SK-N-SH (cell line): ENCODE results near the gene EFS. TPM values are rescaled to one million over a fixed set of nuclear protein-coding genes. Genes with fewer than 3 reads are reported as not detected.
A peak's percentile ranks its signal among the peaks of the same experiment; 100 is the strongest.

Experiments
- CTCF ChIA-PET: fragments of 300-600, 350-600 bp; formaldehyde crosslinking; extraction: SDS; loops from one replicate; lab custom pipeline; 2021; lab: Yijun Ruan, JAX
- POLR2A ChIA-PET: fragments of 350-600 bp; sonication (Branson Sonifier 250); formaldehyde crosslinking; extraction: SDS; loops from one replicate; lab custom pipeline; 2020; ENCODE audit warnings: antibody characterized with exemption, inconsistent platforms; lab: Yijun Ruan, JAX
- DNase-seq: peaks from one replicate; pipeline ENCODE4 v3.0.0; 2012
- H2AFZ ChIP-seq: fragments of 200-600 bp; sonication (generic); 2 replicates; pipeline ENCODE4 v1.8.1; 2016; ENCODE audit warnings: antibody characterized with exemption, mild to moderate bottlenecking, low read depth
- H3F3A ChIP-seq: fragments of 200-600 bp; sonication (generic); replicated peaks from 2 replicates; pipeline ENCODE3; 2016; ENCODE audit warnings: antibody characterized with exemption, mild to moderate bottlenecking; ENCODE audit not compliant: insufficient read depth
- H3K27ac ChIP-seq, 2 experiments: fragments of 200-500 bp in 1 of 2; fragments of 200-600 bp in 1 of 2; sonication (Bioruptor generic) in 1 of 2; sonication (generic), shearing (Covaris generic) in 1 of 2; 2 replicates each; pipeline versions ENCODE4 v1.5.1 to v1.6.1; 2014 to 2016; ENCODE audit warnings: low read depth in 2 of 2, inconsistent platforms in 1 of 2, low read length in 1 of 2, mild to moderate bottlenecking in 1 of 2, mixed read lengths in 1 of 2
- H3K27me3 ChIP-seq: fragments of 200-600 bp; sonication (generic), shearing (Covaris generic); 2 replicates; pipeline ENCODE4 v1.6.1; 2016; ENCODE audit warnings: mixed run types; ENCODE audit not compliant: insufficient read depth
- H3K36me3 ChIP-seq, 2 experiments: fragments of 200-500 bp in 1 of 2; fragments of 200-600 bp in 1 of 2; sonication (Bioruptor generic) in 1 of 2; sonication (generic) in 1 of 2; replicated peaks in 1 of 2; 2 replicates each; pipeline versions ENCODE3 to v1.5.1; 2014 to 2016; ENCODE audit warnings: low read length in 1 of 2, mild to moderate bottlenecking in 1 of 2; ENCODE audit not compliant: insufficient read depth in 2 of 2, control insufficient read depth in 1 of 2
- H3K4me1 ChIP-seq, 2 experiments: fragments of 200-500 bp in 1 of 2; fragments of 200-600 bp in 1 of 2; sonication (Bioruptor generic) in 1 of 2; sonication (generic), shearing (Covaris generic) in 1 of 2; 2 replicates each; pipeline versions ENCODE4 v1.5.1 to v1.6.1; 2014 to 2016; ENCODE audit warnings: low read depth in 1 of 2, low read length in 1 of 2, mixed run types in 1 of 2; ENCODE audit not compliant: insufficient read depth in 2 of 2, control insufficient read depth in 1 of 2
- H3K4me2 ChIP-seq: fragments of 200-600 bp; sonication (generic), shearing (Covaris generic); 2 replicates; pipeline ENCODE4 v1.6.1; 2017; ENCODE audit warnings: mixed run types
- H3K4me3 ChIP-seq, 2 experiments: fragments of 200-500 bp in 1 of 2; fragments of 200-600 bp in 1 of 2; sonication (Bioruptor generic) in 1 of 2; sonication (generic), shearing (Covaris generic) in 1 of 2; 2 replicates each; pipeline versions ENCODE4 v1.5.1 to v1.8.1; 2014 to 2016; ENCODE audit warnings: low read depth in 2 of 2, inconsistent platforms in 1 of 2, low read length in 1 of 2, mild to moderate bottlenecking in 1 of 2, mixed read lengths in 1 of 2, moderate library complexity in 1 of 2
- H3K79me2 ChIP-seq: fragments of 200-600 bp; sonication (generic); 2 replicates; pipeline ENCODE4 v1.8.1; 2017; ENCODE audit warnings: mild to moderate bottlenecking; ENCODE audit not compliant: insufficient read depth
- H3K9ac ChIP-seq: fragments of 200-600 bp; sonication (generic); 2 replicates; pipeline ENCODE4 v1.6.1; 2017; ENCODE audit warnings: mixed run types
- H3K9me2 ChIP-seq: fragments of 200-600 bp; sonication (generic); 2 replicates; pipeline ENCODE4 v1.6.1; 2017; ENCODE audit warnings: mixed run types
- H3K9me3 ChIP-seq: fragments of 200-600 bp; sonication (generic); 2 replicates; pipeline ENCODE4 v1.6.1; 2017; ENCODE audit warnings: mixed run types, mild to moderate bottlenecking, moderate library complexity
- H4K20me1 ChIP-seq: fragments of 200-600 bp; sonication (generic); 2 replicates; pipeline ENCODE4 v1.6.1; 2017; ENCODE audit warnings: mild to moderate bottlenecking, mixed run types; ENCODE audit not compliant: insufficient read depth
- EP300 ChIP-seq, 2 experiments: IDR thresholded peaks; 2 replicates each; pipeline versions ENCODE4 v1.4.0 to v1.6.1; 2012; ENCODE audit warnings: borderline replicate concordance in 1 of 2, low read depth in 1 of 2, low read length in 1 of 2
- EZH2phosphoT487 ChIP-seq: fragments of 200-600 bp; sonication (generic); IDR thresholded peaks from 2 replicates; pipeline ENCODE4 v1.6.1; 2017; ENCODE audit warnings: low read depth, mixed run types, mild to moderate bottlenecking, antibody characterized with exemption, moderate library complexity, borderline replicate concordance
- GATA2 ChIP-seq: sonication (generic); formaldehyde crosslinking; IDR thresholded peaks from 2 replicates; pipeline ENCODE4 v1.5.0; 2020; ENCODE audit warnings: mild to moderate bottlenecking, missing genetic modification reagents
- MEF2A ChIP-seq: IDR thresholded peaks from 2 replicates; pipeline ENCODE4 v1.4.0; 2012; ENCODE audit warnings: low read depth, borderline replicate concordance
- NFIC ChIP-seq: IDR thresholded peaks from 2 replicates; pipeline ENCODE4 v1.4.0; 2012; ENCODE audit warnings: borderline replicate concordance
- RFX5 ChIP-seq: IDR thresholded peaks from 2 replicates; pipeline ENCODE4 v1.6.1; 2012; ENCODE audit warnings: mild to moderate bottlenecking, improper control_type of control experiment, low read length
- SMC3 ChIP-seq: IDR thresholded peaks from 2 replicates; pipeline ENCODE4 v1.6.1; 2012; ENCODE audit warnings: low read depth, low read length, improper control_type of control experiment
- TAF1 ChIP-seq: IDR thresholded peaks from 2 replicates; pipeline ENCODE4 v1.6.1; 2012; ENCODE audit warnings: low read depth, mild to moderate bottlenecking, low read length, moderate library complexity, borderline replicate concordance
- TEAD4 ChIP-seq: IDR thresholded peaks from 2 replicates; pipeline ENCODE4 v1.4.0; 2012; ENCODE audit warnings: mild to moderate bottlenecking, borderline replicate concordance; ENCODE audit not compliant: insufficient read depth
- USF1 ChIP-seq: IDR thresholded peaks from 2 replicates; pipeline ENCODE4 v1.4.0; 2012; ENCODE audit warnings: low read depth, borderline replicate concordance
- USF2 ChIP-seq: fragments of 150-350 bp; IDR thresholded peaks from 2 replicates; pipeline ENCODE4 v1.6.1; 2017; ENCODE audit warnings: antibody characterized with exemption, low read length, low read depth, borderline replicate concordance
- YY1 ChIP-seq: IDR thresholded peaks from 2 replicates; pipeline ENCODE4 v1.4.0; 2012; ENCODE audit warnings: low read depth, mild to moderate bottlenecking
- WGBS: methylation state at CpG from one replicate; pipeline ENCODE4 v1.1.6; 2017; ENCODE audit warnings: low lambda C conversion rate; 5-methylcytosine and 5-hydroxymethylcytosine counted together
- polyA plus RNA-seq, 3 experiments: library from polyadenylated mRNA; depleted of rRNA; stranded (reverse); fragments of >200 nt; gene quantifications; 2 replicates each; pipeline ENCODE4 v1.2.3, GENCODE V29; 2012
- TF ChIP-seq, protein P1 (sequence below): IDR thresholded peaks from 2 replicates; pipeline ENCODE4 v1.6.1; 2012; ENCODE audit warnings: mild to moderate bottlenecking, low read depth, low read length, moderate library complexity
- TF ChIP-seq, protein P2 (sequence below): IDR thresholded peaks from 2 replicates; pipeline ENCODE4 v1.4.0; 2012; ENCODE audit warnings: low read depth, borderline replicate concordance
- TF ChIP-seq, protein P3 (sequence below): IDR thresholded peaks from 2 replicates; pipeline ENCODE4; 2012

The EFS gene
- polyA plus RNA-seq, 1 of the 3 experiments (the other 2 are of a cell fraction) = 4.4 TPM

- CTCF ChIA-PET = interaction anchor here (0.9 to 3.6 kb wide), 6 partner anchors 13 to 58 kb away, joined by 3 to 12 read pairs (median 4); partner anchors contain the start of genes EFS, HOMEZ and PABPN1
- H3K4me1 ChIP-seq = peaks cover 13 to 31% of the 10 kb centered on the region in 2 experiments
- peaks cover 21% of the 10 kb centered on the region for H3F3A ChIP-seq
- H4K20me1 ChIP-seq = peaks cover 12% of the 10 kb centered on the region; the same call in 1 of the 2 replicates
- peak overlapping the region; percentile 76 to 91 for H3K27ac ChIP-seq
- H3K79me2 ChIP-seq = peaks cover 57% of the 10 kb centered on the region
- no peaks in the 10 kb centered on the region for H3K9me2 ChIP-seq
- TF ChIP-seq YY1 = no peak
- H3K4me2 ChIP-seq = peak overlapping the region; percentile 96
- no peak for DNase-seq
- H3K4me3 ChIP-seq = peak overlapping the region; percentile 93 to 97
- no peak overlapping the region for H2AFZ ChIP-seq
- peak overlapping the region; percentile 95 for H3K9ac ChIP-seq
- H3K36me3 ChIP-seq = peaks cover 28 to 32% of the 10 kb centered on the region in 2 experiments
- no peaks in the 10 kb centered on the region for H3K9me3 ChIP-seq
- POLR2A ChIA-PET = interaction anchor here (0.7 to 3.9 kb wide), 3 partner anchors 14 to 59 kb away, joined by 3 to 34 read pairs (median 4); partner anchors contain the start of genes HOMEZ and PABPN1
- 5% methylated on average over 5 of the region's 5 CpGs for WGBS
- H3K27me3 ChIP-seq = no peaks in the 10 kb centered on the region
Measured at GRCh38 chr14:23307146-23307530, 57.8 kb downstream of the EFS start.

DNA sequence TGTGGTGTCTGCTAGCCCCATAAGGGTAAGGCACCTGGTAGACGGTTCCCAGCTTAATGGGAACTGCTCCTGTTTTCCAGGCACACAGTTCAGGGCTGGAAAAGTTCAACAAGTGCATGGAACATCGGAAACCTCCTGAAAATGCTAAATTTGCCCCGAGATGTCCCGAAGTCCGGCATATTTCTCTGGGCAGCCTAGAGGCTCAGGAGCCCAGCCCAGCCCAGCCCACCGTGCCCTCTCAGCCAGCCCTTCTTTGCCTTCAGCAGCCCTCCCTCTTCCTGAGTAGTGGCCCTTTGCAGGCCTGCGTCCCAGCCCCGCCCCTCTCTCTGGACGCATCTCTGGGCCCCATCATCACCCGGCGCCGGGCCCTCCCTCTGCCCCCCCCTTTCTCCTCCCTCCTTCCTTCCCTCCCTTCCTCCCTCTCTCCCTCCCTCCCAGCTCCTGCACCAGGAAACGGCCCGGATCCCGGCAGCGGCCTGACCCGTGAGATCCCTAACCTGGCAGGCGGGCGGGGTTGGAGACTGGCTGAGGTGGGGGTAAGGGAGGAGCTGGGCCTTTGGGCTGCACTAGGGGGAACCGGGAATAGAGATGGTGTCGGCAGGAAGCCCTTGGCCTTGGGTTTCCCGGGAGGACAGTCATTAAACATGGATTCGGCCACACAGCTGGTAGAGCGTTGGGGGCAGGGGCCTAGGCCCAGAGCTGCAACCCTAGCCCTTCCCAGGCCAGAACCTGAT lies 58.4 kb downstream of the EFS start, which contains the start of gene BCL2L2:
TSS of gene BCL2L2 (plus strand) at position 422 of the 734 bp plus-strand sequence. CDS start 935 bp downstream, outside the sequence.
- no peaks in the 10 kb centered on the region for H3K9me3 ChIP-seq
- peak within 1 kb of the TSS; percentile 93 for H2AFZ ChIP-seq
- peaks cover 23 to 31% of the 10 kb centered on the region in 2 experiments for H3K36me3 ChIP-seq
- under 1% methylated on average over 19 of the region's 24 CpGs for WGBS
- H3K4me2 ChIP-seq = peak within 1 kb of the TSS; percentile 96
- H3K27me3 ChIP-seq = no peaks in the 10 kb centered on the region
- H3K4me1 ChIP-seq = peaks cover 13 to 31% of the 10 kb centered on the region in 2 experiments
- H3K27ac ChIP-seq = peak within 1 kb of the TSS; percentile 76 to 93
- peaks cover 12% of the 10 kb centered on the region; the same call in 1 of the 2 replicates for H4K20me1 ChIP-seq
- H3F3A ChIP-seq = peaks cover 21% of the 10 kb centered on the region
- DNase-seq = peak; percentile 91
- ChIA-PET POLR2A (interaction anchor here (0.7 to 3.9 kb wide), 3 partner anchors 15 to 59 kb away, joined by 3 to 34 read pairs (median 4); partner anchors contain the start of genes HOMEZ and PABPN1), CTCF (interaction anchor here (0.9 to 3.6 kb wide), 8 partner anchors 12 to 58 kb away, joined by 3 to 12 read pairs (median 4); partner anchors contain the start of genes EFS, HOMEZ and PABPN1)
- H3K9me2 ChIP-seq = no peaks in the 10 kb centered on the region
- H3K79me2 ChIP-seq = peaks cover 52% of the 10 kb centered on the region
- H3K9ac ChIP-seq = peak within 1 kb of the TSS; percentile 95
- H3K4me3 ChIP-seq = peak within 1 kb of the TSS; percentile 93 to 97
- TF ChIP-seq, protein P1, sequence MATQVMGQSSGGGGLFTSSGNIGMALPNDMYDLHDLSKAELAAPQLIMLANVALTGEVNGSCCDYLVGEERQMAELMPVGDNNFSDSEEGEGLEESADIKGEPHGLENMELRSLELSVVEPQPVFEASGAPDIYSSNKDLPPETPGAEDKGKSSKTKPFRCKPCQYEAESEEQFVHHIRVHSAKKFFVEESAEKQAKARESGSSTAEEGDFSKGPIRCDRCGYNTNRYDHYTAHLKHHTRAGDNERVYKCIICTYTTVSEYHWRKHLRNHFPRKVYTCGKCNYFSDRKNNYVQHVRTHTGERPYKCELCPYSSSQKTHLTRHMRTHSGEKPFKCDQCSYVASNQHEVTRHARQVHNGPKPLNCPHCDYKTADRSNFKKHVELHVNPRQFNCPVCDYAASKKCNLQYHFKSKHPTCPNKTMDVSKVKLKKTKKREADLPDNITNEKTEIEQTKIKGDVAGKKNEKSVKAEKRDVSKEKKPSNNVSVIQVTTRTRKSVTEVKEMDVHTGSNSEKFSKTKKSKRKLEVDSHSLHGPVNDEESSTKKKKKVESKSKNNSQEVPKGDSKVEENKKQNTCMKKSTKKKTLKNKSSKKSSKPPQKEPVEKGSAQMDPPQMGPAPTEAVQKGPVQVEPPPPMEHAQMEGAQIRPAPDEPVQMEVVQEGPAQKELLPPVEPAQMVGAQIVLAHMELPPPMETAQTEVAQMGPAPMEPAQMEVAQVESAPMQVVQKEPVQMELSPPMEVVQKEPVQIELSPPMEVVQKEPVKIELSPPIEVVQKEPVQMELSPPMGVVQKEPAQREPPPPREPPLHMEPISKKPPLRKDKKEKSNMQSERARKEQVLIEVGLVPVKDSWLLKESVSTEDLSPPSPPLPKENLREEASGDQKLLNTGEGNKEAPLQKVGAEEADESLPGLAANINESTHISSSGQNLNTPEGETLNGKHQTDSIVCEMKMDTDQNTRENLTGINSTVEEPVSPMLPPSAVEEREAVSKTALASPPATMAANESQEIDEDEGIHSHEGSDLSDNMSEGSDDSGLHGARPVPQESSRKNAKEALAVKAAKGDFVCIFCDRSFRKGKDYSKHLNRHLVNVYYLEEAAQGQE = no peak
- TF ChIP-seq, protein P2, sequence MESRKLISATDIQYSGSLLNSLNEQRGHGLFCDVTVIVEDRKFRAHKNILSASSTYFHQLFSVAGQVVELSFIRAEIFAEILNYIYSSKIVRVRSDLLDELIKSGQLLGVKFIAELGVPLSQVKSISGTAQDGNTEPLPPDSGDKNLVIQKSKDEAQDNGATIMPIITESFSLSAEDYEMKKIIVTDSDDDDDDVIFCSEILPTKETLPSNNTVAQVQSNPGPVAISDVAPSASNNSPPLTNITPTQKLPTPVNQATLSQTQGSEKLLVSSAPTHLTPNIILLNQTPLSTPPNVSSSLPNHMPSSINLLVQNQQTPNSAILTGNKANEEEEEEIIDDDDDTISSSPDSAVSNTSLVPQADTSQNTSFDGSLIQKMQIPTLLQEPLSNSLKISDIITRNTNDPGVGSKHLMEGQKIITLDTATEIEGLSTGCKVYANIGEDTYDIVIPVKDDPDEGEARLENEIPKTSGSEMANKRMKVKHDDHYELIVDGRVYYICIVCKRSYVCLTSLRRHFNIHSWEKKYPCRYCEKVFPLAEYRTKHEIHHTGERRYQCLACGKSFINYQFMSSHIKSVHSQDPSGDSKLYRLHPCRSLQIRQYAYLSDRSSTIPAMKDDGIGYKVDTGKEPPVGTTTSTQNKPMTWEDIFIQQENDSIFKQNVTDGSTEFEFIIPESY = no peak
- TF ChIP-seq SMC3 (no peak), GATA2 (CRISPR knock-in tag) (no peak), NFIC (no peak; the same call in 1 of the 2 replicates), TAF1 (peak; percentile 62; the same call in 1 of the 2 replicates), RFX5 (no peak), USF2 (no peak), EZH2phosphoT487 (no peak), MEF2A (no peak), YY1 (peak; percentile 72), TEAD4 (no peak), EP300 (IDR thresholded peaks at IDR 0.05; ENCODE audit: borderline replicate concordance in 1 of 2, low read depth in 1 of 2, low read length in 1 of 2) (peak in 1 of 2 experiments; percentile 57; a peak in 1 of 4 replicates), USF1 (no peak)
- TF ChIP-seq, protein P3, sequence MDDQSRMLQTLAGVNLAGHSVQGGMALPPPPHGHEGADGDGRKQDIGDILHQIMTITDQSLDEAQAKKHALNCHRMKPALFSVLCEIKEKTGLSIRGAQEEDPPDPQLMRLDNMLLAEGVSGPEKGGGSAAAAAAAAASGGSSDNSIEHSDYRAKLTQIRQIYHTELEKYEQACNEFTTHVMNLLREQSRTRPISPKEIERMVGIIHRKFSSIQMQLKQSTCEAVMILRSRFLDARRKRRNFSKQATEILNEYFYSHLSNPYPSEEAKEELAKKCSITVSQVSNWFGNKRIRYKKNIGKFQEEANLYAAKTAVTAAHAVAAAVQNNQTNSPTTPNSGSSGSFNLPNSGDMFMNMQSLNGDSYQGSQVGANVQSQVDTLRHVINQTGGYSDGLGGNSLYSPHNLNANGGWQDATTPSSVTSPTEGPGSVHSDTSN = peak; percentile 47
